ENCODE measurements around the gene TIMM10B.

TIMM10B gene

GRCh38 chr11:6481012-6481923 is at the start of gene TIMM10B, which contains the start of gene ARFIP2:
Gene TIMM10B, plus strand, starts transcription at chr11:6481501. Its CDS starts 16 bp downstream, at chr11:6481517.
Gene ARFIP2, minus strand, starts transcription at chr11:6481331. Its CDS starts 910 bp downstream, at chr11:6480421.
- DNase-seq = peak; percentile 97

- DNase-seq = no peak
Measured at GRCh38 chr11:6431861-6432260, 49.4 kb upstream of the TIMM10B start.

- no peak for DNase-seq
Measured at GRCh38 chr11:6433998-6434660, 47.2 kb upstream of the TIMM10B start.

DNA sequence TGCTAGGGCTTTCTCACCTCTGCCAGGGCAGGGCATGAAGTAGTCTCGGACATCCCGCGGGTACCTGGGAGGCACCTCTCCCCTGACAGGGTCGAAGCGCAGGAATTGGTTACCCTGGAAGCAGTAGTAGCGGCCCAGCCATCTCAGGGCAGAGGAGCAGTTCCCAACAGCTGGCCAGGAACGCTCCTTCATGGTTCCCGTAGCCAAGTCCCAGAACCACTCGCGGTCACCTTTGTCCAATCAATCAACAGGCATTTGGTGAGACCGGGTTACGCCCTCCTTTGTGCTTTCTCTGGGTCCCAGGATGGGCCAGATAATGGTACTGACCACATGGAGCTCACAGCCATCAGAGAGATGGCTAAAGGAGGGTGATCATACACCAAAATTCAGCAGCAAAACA is 43.9 kb upstream of the TIMM10B start:
- no peak for DNase-seq

- no peak for DNase-seq
Measured at GRCh38 chr11:6437993-6438392, 43.3 kb upstream of the TIMM10B start.

- peak; percentile 40 for DNase-seq
Measured at GRCh38 chr11:6438979-6439571, 42.2 kb upstream of the TIMM10B start.

- no peak for DNase-seq
Measured at GRCh38 chr11:6440906-6441358, 40.4 kb upstream of the TIMM10B start, which contains the start of gene HPX. Gene HPX, minus strand, starts transcription at chr11:6440987. Its CDS starts 24 bp downstream, at chr11:6440963.

GRCh38 chr11:6442441-6442840 is 38.9 kb upstream of the TIMM10B start:
- no peak for DNase-seq

DNA sequence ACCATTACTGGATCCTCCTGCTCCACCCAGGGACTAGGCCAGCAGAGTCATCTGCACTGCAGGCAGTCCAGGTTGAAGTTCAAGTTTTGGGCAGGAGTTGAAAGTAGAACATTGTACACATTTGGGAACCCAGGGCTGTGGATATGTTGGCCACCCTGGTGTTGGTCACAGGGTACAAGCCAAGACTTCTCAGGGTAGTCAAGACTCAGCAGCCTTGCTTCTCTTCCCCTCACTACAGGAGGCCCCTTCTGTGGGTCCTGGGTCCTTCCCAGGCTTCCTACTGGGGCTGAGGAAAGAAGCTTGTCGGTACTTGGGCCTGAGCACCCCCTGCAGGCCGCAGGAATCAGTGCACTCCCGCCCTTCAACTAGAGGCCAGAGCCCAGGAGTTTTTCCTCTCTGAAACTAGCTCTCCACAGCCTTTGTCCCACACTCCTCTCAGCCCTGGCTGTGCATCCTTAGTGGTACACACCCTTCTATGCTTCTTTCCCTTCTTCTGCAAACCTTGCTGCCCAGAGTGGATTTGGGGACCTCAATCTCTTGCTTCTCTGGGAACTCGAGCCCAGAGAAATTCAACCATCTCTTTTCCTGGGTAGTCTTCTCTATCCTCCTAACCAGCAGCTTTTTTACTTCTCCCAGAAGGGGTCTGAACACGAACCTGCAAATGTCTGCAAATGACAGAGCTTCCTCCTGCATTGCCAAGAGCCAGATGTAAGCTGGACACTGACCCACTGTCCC is 37.9 kb upstream of the TIMM10B start:
- no peak for DNase-seq

- DNase-seq = no peak
Measured at GRCh38 chr11:6448574-6448973, 32.7 kb upstream of the TIMM10B start.

GRCh38 chr11:6452219-6452618 is 29.1 kb upstream of the TIMM10B start:
- no peak for DNase-seq

DNA sequence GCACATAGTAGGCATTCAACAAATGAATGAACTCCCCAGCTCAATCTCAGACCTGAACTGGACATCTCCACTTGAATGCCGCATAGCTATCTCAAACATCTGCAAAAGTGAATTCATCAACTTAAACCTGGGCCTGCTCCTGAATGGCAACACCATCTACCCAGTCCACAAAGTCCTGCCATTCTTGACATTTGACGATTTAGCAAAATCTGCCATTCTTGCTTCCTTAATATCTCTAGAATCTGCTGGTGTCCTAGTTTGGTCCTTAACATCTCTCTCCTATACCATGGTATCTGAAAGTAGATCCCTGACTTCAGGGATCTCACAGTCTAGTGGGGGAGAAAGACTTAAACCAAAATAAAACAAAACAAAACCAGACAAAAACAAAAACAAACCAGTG is 28.1 kb upstream of the TIMM10B start:
- DNase-seq = no peak

GRCh38 chr11:6455070-6455469 is 26.2 kb upstream of the TIMM10B start:
- peak; percentile 16 for DNase-seq

GRCh38 chr11:6456361-6457073 is 24.8 kb upstream of the TIMM10B start:
- DNase-seq = no peak

DNA sequence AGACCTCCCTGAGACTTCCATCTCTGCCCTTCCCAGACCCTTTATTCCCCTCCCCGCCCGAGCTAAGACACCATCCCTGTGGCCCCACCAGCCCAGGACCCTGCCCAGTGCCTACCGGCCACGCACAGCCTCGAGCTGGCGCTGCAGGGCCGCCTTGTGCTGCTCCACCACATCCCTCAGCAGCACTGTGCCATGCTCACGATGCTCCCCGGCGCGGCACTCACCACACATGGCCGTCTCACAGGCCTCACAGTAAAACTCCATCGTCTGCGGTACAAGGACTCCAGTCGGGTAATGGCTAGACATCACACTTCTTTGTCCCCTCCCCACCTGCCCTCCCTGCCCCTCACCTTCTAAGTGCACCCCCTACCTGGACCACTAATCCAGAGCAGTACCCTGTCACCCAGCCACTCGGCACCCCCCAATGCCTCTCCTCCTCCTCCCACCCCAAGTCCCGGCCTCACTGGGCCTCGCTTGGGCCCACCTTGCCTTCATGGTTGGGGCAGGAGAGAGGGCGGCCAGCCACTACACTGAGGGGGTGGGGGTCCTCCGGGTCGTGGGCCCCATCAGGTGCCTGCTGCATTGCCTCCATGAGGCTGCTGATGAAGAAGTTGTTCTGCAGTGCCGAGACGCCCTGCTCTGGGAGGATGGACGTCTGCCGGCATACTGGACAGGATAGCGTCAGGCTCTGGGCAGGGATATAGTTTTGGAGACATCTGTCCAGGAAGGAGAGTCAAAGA is 23.6 kb upstream of the TIMM10B start:
- no peak for DNase-seq

GRCh38 chr11:6458352-6459098 is 22.8 kb upstream of the TIMM10B start:
- DNase-seq = no peak

DNA sequence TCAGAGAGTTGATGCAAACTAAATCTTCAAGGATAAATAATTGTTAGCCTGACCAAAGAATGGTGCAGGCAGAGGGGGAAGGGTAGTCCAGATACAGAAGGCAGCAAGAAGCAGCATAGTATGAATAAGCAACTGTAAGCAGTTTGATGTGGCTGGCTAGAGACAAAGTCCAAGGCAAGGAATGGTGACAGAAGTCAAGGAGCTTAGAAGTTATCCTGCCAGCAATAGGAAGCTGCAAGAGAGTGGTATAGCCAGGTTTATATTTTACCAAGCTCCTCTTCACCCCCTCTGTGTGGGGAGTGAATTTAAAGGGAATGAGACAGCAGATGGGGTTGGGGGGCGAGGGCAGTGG is 22.2 kb upstream of the TIMM10B start:
- DNase-seq = no peak

DNA sequence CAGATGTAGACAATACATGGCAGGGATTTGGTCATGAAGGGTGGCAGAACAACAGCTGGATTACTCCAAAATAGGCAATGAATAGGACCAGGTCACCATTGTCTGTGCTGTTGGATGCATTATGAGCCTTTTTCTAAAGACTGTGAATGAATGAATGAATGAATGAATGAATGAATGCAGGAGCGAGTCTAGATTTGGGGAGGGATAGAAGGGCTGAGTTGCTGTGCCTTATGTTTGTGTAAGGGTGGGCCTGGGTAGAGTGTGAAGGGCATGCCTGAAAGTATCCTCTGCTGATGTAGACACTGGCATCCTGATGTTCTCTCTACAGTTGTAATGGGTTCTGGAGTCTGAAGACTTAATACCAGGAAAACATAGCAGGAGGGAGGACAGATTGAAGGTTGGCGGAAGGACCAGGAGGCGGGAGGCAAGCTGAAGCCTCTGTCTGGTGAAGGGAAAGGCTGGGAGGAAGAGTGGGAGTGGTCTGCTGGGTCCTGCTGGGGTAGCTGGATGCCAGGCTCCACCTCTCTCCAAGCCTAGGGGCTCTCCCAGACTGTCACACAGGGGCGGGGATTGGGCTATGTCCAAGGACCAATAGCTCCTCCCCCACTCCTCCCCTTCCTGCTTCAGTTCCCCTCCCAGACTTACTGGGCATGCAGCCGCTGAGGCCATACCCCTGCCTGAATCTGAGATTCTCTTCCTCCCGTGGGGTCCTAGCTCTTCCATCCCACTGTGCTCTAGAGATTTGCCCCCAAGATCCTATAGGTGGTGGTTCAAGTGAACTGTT is 12.4 kb upstream of the TIMM10B start:
- peak; percentile 48 for DNase-seq

GRCh38 chr11:6469599-6469998 is 11.7 kb upstream of the TIMM10B start:
- DNase-seq = no peak

DNA sequence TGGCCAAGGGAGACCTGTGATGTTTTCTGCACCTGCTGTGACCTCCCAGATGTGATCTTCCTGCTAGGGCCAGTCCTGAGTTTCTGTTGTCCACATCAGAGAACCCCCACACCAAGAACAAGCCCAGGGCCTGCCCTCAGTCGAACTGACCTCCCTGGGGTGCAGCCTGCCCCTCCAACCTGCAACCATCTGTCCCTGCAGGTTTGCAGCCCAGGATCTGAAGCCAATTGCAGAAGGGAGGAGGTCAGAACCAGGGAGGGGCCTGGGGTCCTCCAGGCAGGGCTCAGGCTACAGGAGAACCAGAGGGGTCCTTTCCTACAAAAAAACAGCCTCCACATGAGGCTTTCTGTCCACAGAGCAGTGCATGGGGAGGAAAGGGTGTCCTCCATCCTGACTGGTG is 8.4 kb upstream of the TIMM10B start:
- no peak for DNase-seq

All from NCI-H774 (cell line).